NB4 (cell line): ENCODE data around the gene GPR139.
A peak's percentile ranks its signal among the peaks of the same experiment; 100 is the strongest.

Experiments used
- DNase-seq: peaks from one replicate; pipeline ENCODE4 v3.0.0; 2010; ENCODE audit warnings: low read depth
- H3K4me3 ChIP-seq: one replicate; pipeline ENCODE4 v1.5.1; 2011; ENCODE audit warnings: mild to moderate bottlenecking, low read depth, low read length, moderate library complexity
- MYC ChIP-seq: IDR thresholded peaks from 2 replicates; pipeline ENCODE4 v1.6.1; 2011; ENCODE audit warnings: low read depth, low read length
- POLR2A ChIP-seq: IDR thresholded peaks from 2 replicates; pipeline ENCODE4 v1.6.1; 2011; ENCODE audit warnings: mild to moderate bottlenecking; ENCODE audit not compliant: insufficient read length; ENCODE audit errors: extremely low read depth
- TF ChIP-seq, protein P1 (sequence below): IDR thresholded peaks from 2 replicates; pipeline ENCODE4 v1.6.1; 2011; ENCODE audit warnings: low read depth, low read length
- TF ChIP-seq, protein P2 (sequence below): IDR thresholded peaks from one replicate; pipeline ENCODE4 v1.5.1; 2012; ENCODE audit warnings: low read depth, low read length

The GPR139 gene

DNA sequence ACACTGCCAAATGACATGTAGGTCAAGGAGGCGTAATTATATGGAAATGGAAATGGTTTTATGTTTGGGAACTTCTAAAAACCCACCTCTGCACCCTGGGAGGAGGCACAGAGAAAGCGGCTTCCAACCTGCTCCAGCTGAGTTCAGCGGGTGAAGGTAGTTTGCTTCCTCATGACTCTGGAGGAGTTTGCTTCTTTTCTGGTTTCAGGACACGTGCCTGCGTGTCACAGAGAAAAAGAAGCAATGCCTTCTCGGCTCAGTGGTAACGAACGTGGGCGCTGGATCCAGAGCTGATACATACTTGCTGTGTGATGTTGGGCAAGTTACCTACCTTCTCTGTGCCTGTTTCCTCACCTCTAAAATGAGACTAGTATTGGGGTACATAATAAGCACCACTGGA is 22.1 kb downstream of the GPR139 start:
- H3K4me3 ChIP-seq: no peak overlapping the region
- TF ChIP-seq, protein P1, sequence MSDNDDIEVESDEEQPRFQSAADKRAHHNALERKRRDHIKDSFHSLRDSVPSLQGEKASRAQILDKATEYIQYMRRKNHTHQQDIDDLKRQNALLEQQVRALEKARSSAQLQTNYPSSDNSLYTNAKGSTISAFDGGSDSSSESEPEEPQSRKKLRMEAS: no peak
- no peak for TF ChIP-seq MYC
- TF ChIP-seq, protein P2, sequence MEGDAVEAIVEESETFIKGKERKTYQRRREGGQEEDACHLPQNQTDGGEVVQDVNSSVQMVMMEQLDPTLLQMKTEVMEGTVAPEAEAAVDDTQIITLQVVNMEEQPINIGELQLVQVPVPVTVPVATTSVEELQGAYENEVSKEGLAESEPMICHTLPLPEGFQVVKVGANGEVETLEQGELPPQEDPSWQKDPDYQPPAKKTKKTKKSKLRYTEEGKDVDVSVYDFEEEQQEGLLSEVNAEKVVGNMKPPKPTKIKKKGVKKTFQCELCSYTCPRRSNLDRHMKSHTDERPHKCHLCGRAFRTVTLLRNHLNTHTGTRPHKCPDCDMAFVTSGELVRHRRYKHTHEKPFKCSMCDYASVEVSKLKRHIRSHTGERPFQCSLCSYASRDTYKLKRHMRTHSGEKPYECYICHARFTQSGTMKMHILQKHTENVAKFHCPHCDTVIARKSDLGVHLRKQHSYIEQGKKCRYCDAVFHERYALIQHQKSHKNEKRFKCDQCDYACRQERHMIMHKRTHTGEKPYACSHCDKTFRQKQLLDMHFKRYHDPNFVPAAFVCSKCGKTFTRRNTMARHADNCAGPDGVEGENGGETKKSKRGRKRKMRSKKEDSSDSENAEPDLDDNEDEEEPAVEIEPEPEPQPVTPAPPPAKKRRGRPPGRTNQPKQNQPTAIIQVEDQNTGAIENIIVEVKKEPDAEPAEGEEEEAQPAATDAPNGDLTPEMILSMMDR: no peak
- TF ChIP-seq POLR2A: no peak
- no peak for DNase-seq

DNA sequence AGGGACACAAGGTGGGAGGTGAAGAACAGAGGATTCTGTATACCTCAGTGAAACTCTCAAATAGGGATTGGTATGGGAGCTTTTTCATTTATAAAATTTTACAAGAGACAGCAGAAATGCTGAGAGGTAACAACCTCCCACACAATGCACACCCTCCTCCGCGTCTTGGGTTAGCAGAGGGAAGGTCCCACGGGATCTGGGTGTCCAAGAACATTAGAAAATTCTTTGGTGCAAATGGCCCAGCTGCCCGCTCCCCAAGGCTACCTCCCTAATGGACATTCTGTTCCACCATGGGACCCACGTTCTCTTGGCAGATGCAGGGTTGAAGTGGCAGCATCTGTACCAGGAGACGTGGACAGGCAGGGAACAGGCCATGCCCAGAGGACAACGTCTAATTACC is 22.5 kb downstream of the GPR139 start:
- no peak for DNase-seq
- TF ChIP-seq POLR2A (no peak), MYC (no peak)
- TF ChIP-seq, protein P1: no peak
- TF ChIP-seq, protein P2: no peak
- H3K4me3 ChIP-seq: no peak overlapping the region

DNA sequence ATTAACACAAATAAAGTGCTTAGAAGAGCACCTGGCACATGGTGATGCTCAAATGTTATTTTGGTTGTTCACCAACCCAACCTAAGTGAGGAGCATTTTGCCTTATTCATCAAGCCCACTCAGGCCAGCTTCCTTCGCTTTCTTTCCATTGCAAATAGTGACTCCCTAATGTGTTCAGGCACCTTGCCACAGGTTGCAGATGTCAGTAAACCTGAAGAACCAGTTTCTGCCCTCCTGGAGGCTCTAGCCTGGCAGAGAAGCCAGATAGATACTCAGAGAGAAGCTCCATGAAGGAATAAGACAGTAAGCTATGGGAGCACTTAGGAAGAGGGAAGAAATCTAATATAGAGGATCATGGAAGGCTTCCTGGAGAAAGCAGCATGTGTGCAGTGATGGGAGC is 23.9 kb downstream of the GPR139 start:
- H3K4me3 ChIP-seq: no peak overlapping the region
- no peak for DNase-seq
- TF ChIP-seq POLR2A (no peak), MYC (no peak)
- TF ChIP-seq, protein P2: no peak

DNA sequence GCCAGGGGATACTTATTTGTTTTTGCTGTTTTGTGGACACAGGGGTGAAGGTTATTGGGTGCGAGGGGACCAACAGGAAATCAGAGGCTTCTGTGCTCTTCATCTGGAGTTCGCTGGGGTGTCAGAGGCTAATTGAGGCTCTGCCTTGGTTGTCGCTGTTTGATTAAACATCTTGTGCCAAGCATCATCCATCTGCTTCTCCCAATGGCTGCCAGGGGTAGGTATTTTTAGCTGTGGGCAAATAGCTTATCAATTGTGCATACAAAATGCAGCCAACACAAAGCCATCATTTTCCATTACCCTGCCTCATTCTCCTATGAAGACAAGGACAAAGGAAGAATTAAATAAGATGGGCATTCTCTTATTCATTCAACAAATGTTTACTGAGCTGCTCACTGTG is 27.8 kb downstream of the GPR139 start:
- no peak for DNase-seq
- TF ChIP-seq POLR2A (no peak), MYC (no peak)
- TF ChIP-seq, protein P2: no peak
- no peak overlapping the region for H3K4me3 ChIP-seq

DNA sequence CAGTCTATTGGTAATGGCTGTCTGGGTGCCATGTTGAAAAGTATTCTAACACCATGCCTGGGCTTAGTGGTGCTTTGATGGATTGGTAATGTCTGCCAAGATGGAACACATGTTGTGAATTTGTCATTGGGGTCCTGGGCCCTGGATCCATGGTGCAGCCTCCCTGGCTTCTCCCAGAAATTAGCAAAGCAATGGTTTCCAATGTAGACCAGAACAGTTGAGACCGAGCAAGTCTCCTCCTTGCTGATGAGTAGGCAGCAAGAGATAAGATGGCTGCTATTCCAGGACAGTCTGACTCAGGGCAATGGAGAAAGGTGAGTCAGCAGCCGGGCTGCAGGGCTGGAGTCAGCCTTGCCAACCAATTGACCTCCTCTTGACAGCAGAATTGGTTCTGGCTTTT is 30.8 kb downstream of the GPR139 start:
- TF ChIP-seq POLR2A (no peak), MYC (no peak)
- DNase-seq: peak; percentile 1
- no peak overlapping the region for H3K4me3 ChIP-seq

DNA sequence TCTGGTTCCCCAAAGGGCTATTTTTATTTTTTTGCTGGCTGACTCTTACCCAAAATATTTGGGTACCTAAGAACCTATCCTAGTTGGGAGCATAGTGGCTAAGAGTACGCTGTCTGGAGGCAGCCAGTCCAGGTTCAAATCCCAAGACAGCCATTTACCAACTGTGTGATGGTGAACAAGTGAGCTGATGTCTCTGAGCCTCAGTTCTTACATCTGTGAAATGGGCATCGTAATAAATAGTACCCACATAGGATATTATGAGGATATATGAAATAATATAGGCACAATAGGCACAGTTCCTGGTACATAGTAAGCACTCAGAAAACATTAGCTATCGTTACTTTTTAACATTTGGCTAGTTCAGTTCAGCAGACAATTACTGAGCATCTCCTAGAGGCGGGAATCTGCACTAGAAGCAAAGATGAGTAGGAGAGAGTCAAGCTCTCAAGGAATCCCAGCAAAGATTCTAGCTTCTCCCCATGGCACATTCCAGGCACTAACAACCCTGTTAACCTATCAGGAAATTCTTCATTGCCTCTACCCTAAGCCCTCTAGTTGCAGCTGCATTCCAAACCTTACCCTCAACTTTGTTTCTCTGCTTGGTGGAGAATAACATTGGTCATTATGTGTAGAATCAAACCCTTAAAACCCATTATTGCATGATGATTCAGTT is 31.6 kb downstream of the GPR139 start:
- TF ChIP-seq, protein P2: no peak
- TF ChIP-seq POLR2A (no peak), MYC (no peak)
- TF ChIP-seq, protein P1: no peak
- H3K4me3 ChIP-seq: no peak overlapping the region
- DNase-seq: no peak
